Liver (tissue), 9 donors: Measurements from ENCODE around the gene SIN3B. TPM values are rescaled to one million over a fixed set of nuclear protein-coding genes. Genes with fewer than 3 reads are reported as not detected.

ENCODE experiments used
- DNase-seq: peaks from one replicate; pipeline ENCODE4 v3.0.0-alpha.2; 2017; ENCODE audit warnings: low spot score
- H3K27ac ChIP-seq, 2 donors: one replicate each; pipeline ENCODE4 v1.7.0; 2013; ENCODE audit warnings: inconsistent platforms in 2 of 2, low read length in 2 of 2, control low read depth in 1 of 2, low read depth in 1 of 2, mild to moderate bottlenecking in 1 of 2
- H3K27me3 ChIP-seq, 4 donors: one replicate each; pipeline versions ENCODE4 v1.6.1 to v1.7.0; 2013; ENCODE audit warnings: low read length in 3 of 4, inconsistent platforms in 1 of 4, mild to moderate bottlenecking in 1 of 4, moderate library complexity in 1 of 4; ENCODE audit not compliant: control insufficient read depth in 4 of 4, insufficient read depth in 4 of 4
- H3K36me3 ChIP-seq, 4 donors: one replicate each; pipeline versions ENCODE4 v1.6.1 to v1.7.0; 2013; ENCODE audit warnings: low read length in 3 of 4, mild to moderate bottlenecking in 3 of 4, low read depth in 1 of 4, moderate library complexity in 1 of 4; ENCODE audit not compliant: control insufficient read depth in 4 of 4, insufficient read depth in 3 of 4
- H3K4me1 ChIP-seq, 4 donors: one replicate each; pipeline versions ENCODE4 v1.6.1 to v1.7.0; 2013; ENCODE audit warnings: low read length in 3 of 4, mild to moderate bottlenecking in 3 of 4, moderate library complexity in 1 of 4; ENCODE audit not compliant: control insufficient read depth in 4 of 4, insufficient read depth in 4 of 4
- H3K4me3 ChIP-seq, 3 donors: one replicate each; pipeline versions ENCODE4 v1.6.1 to v1.7.0; 2013; ENCODE audit warnings: low read length in 3 of 3, control low read depth in 1 of 3, low read depth in 1 of 3, mild to moderate bottlenecking in 1 of 3
- H3K9ac ChIP-seq, 2 donors: one replicate each; pipeline ENCODE4 v1.7.0; 2013; ENCODE audit warnings: low read length in 2 of 2, mild to moderate bottlenecking in 2 of 2, moderate library complexity in 2 of 2, control low read depth in 1 of 2, low read depth in 1 of 2
- H3K9me3 ChIP-seq, 4 donors: one replicate each; pipeline versions ENCODE4 v1.6.1 to v1.7.0; 2013; ENCODE audit warnings: low read length in 3 of 4; ENCODE audit not compliant: control insufficient read depth in 4 of 4
- CTCF ChIP-seq: fragments of 150-350 bp; IDR thresholded peaks from 2 replicates; pipeline ENCODE4 v1.5.1; 2017; ENCODE audit warnings: improper control_type of control experiment, low read depth, low read length; ENCODE audit not compliant: missing input control
- FOXA1 ChIP-seq: IDR thresholded peaks from 2 replicates; pipeline ENCODE4 v1.6.1; 2016; ENCODE audit warnings: antibody characterized with exemption
- FOXA2 ChIP-seq: IDR thresholded peaks from 2 replicates; pipeline ENCODE4 v1.6.1; 2016; ENCODE audit warnings: antibody characterized with exemption
- GABPA ChIP-seq, 2 donors: IDR thresholded peaks in 1 of 2; conservative IDR thresholded peaks in 1 of 2; 2 replicates each; pipeline ENCODE4 v1.6.1; 2016; ENCODE audit warnings: antibody characterized with exemption in 2 of 2, mild to moderate bottlenecking in 1 of 2, moderate library complexity in 1 of 2
- HNF4G ChIP-seq: IDR thresholded peaks from 2 replicates; pipeline ENCODE4 v1.6.1; 2016; ENCODE audit warnings: antibody characterized with exemption
- JUND ChIP-seq, 2 donors: IDR thresholded peaks; 2 replicates each; pipeline ENCODE4 v1.6.1; 2016; ENCODE audit warnings: antibody characterized with exemption in 2 of 2
- MAX ChIP-seq: IDR thresholded peaks from 2 replicates; pipeline ENCODE4 v1.6.1; 2016; ENCODE audit warnings: antibody characterized with exemption
- NR2F2 ChIP-seq: IDR thresholded peaks from 2 replicates; pipeline ENCODE4 v1.6.1; 2016; ENCODE audit warnings: antibody characterized with exemption
- RAD21 ChIP-seq, 2 donors: IDR thresholded peaks; 2 replicates each; pipeline ENCODE4 v1.6.1; 2016; ENCODE audit warnings: antibody characterized with exemption in 2 of 2, mild to moderate bottlenecking in 2 of 2
- REST ChIP-seq: IDR thresholded peaks from 2 replicates; pipeline ENCODE4 v1.6.1; 2016; ENCODE audit warnings: antibody characterized with exemption, mild to moderate bottlenecking
- TAF1 ChIP-seq: conservative IDR thresholded peaks from 2 replicates; pipeline ENCODE4 v1.6.1; 2016; ENCODE audit warnings: antibody characterized with exemption, mild to moderate bottlenecking
- YY1 ChIP-seq: IDR thresholded peaks from 2 replicates; pipeline ENCODE4 v1.6.1; 2016; ENCODE audit warnings: antibody characterized with exemption, mild to moderate bottlenecking
- WGBS: extraction: QIAGEN DNeasy Blood & Tissue Kit; methylation state at CpG from one replicate; pipeline ENCODE4 v1.1.7; 2013; 5-methylcytosine and 5-hydroxymethylcytosine counted together
- polyA plus RNA-seq, 2 donors: library from polyadenylated mRNA; stranded (reverse) in 1 of 2; unstranded in 1 of 2; fragments of 200-250 nt in 1 of 2; fragments of >200 nt in 1 of 2; fragmentation: Nextera tagmentation in 1 of 2; extraction: Ambion mirVana in 1 of 2; gene quantifications; one replicate each; pipeline versions ENCODE4 v1.2.1 to v1.2.3, GENCODE V29; 2013 to 2015
- total RNA-seq, 2 donors: library from RNA; depleted of rRNA; stranded (reverse); fragments of >200 nt; gene quantifications; one replicate each; pipeline ENCODE4 v1.2.3, GENCODE V29; 2014
- donor health status: healthy.
- donor health status: healthy.
- donor health status: healthy.
- donor health status: healthy.
- donor health status: healthy.

The SIN3B gene
- total and polyA plus RNA-seq, 4 donors: 6.1 to 17.1 (median 8.6) TPM

GRCh38 chr19:16892868-16893685 is 63.9 kb downstream of the SIN3B start:
- Histone ChIP-seq H3K4me3 (no peak overlapping the region), H3K27ac (no peak overlapping the region), H3K4me1 (peaks cover 0 to 6% (median 4%) of the 10 kb centered on the region in 4 donors), H3K9ac (no peak overlapping the region), H3K9me3 (no peaks in the 10 kb centered on the region), H3K36me3 (no peaks in the 10 kb centered on the region), H3K27me3 (peaks cover 0 to 3% (median under 1%) of the 10 kb centered on the region in 4 donors)
- no peak for DNase-seq
- no peak for TF ChIP-seq TAF1
- TF ChIP-seq REST: no peak
- no peak for TF ChIP-seq FOXA2
- no peak for TF ChIP-seq NR2F2
- TF ChIP-seq FOXA1: no peak
- TF ChIP-seq CTCF: no peak
- TF ChIP-seq RAD21 (IDR thresholded peaks at IDR 0.05): no peak
- TF ChIP-seq GABPA (IDR thresholded peaks at IDR 0.05 in 1 of 2, conservative IDR thresholded peaks at IDR 0.05 in 1 of 2): no peak
- WGBS: 76% methylated on average over 19 of the region's 19 CpGs

GRCh38 chr19:16893686-16893989 is 64.4 kb downstream of the SIN3B start:
- Histone ChIP-seq H3K4me3 (no peak overlapping the region), H3K9ac (no peak overlapping the region), H3K36me3 (no peaks in the 10 kb centered on the region), H3K9me3 (no peaks in the 10 kb centered on the region), H3K27ac (no peak overlapping the region), H3K4me1 (peaks cover 0 to 6% (median 4%) of the 10 kb centered on the region in 4 donors), H3K27me3 (peaks cover 0 to 3% (median under 1%) of the 10 kb centered on the region in 4 donors)
- WGBS: 48% methylated on average over 14 of the region's 14 CpGs
- TF ChIP-seq FOXA1 (no peak), NR2F2 (peak; percentile 67), HNF4G (no peak), GABPA (IDR thresholded peaks at IDR 0.05 in 1 of 2, conservative IDR thresholded peaks at IDR 0.05 in 1 of 2) (no peak)
- no peak for DNase-seq

- H3K9ac ChIP-seq: no peak overlapping the region
- peaks cover 0 to 6% (median 4%) of the 10 kb centered on the region in 4 donors for H3K4me1 ChIP-seq
- peaks cover 0 to 3% (median under 1%) of the 10 kb centered on the region in 4 donors for H3K27me3 ChIP-seq
These were observed 64.9 kb downstream of the SIN3B start for GRCh38 chr19:16894080-16894479.

More at GRCh38 chr19:16894080-16894479, 64.9 kb downstream of the SIN3B start:
- H3K9me3 ChIP-seq: no peaks in the 10 kb centered on the region
- H3K27ac ChIP-seq: no peak overlapping the region
- no peaks in the 10 kb centered on the region for H3K36me3 ChIP-seq
- 78% methylated on average over 7 of the region's 7 CpGs for WGBS
- no peak overlapping the region for H3K4me3 ChIP-seq
- no peak for DNase-seq
- TF ChIP-seq TAF1 (no peak), NR2F2 (no peak), FOXA1 (no peak), YY1 (no peak), JUND (IDR thresholded peaks at IDR 0.05) (no peak), FOXA2 (no peak), MAX (no peak)
